ENCODE data around the gene PIGQ.

PIGQ gene

GRCh38 chr16:630815-631405 lies 61.1 kb downstream of the PIGQ start, which contains the start of gene WFIKKN1:
TSS of gene WFIKKN1 (plus strand) at chr16:630985. CDS start at chr16:631254, 269 bp downstream.
- DNase-seq, result no peak

- DNase-seq, result no peak
Measured at GRCh38 chr16:631808-632358, 62.1 kb downstream of the PIGQ start.

GRCh38 chr16:632486-633335 lies 62.9 kb downstream of the PIGQ start:
- no peak for DNase-seq

- no peak for DNase-seq
Measured at GRCh38 chr16:633336-634050, 63.7 kb downstream of the PIGQ start.

Data from amniotic stem cell (primary cell).